ENCODE measurements around the gene SOX15.
A peak's percentile ranks its signal among the peaks of the same experiment; 100 is the strongest.
"Not testable (repeated sequence)": the region's sequence is repeated elsewhere in the genome, so short reads cannot be mapped to it uniquely, and the experiment has no call there.

SOX15 gene

GRCh38 chr17:7606280-7606679, 16.4 kb upstream of the SOX15 start:
- DNase-seq = no peak

- not testable (repeated sequence) for DNase-seq
These were observed 7.7 kb upstream of the SOX15 start for GRCh38 chr17:7597561-7597960.

- DNase-seq = no peak
These were observed 3.4 kb upstream of the SOX15 start for GRCh38 chr17:7593296-7593695.

GRCh38 chr17:7592422-7593021, 2.6 kb upstream of the SOX15 start:
- DNase-seq = no peak

GRCh38 chr17:7591596-7591995, 1.7 kb upstream of the SOX15 start:
- no peak for DNase-seq

- DNase-seq = no peak
These were observed 849 bp upstream of the SOX15 start for GRCh38 chr17:7590743-7591142.

- DNase-seq = peak; percentile 59
These were observed 558 bp downstream of the SOX15 start for GRCh38 chr17:7589204-7589868.

GRCh38 chr17:7588553-7589203, 1.2 kb downstream of the SOX15 start:
- no peak for DNase-seq

GRCh38 chr17:7587420-7588151, 2.3 kb downstream of the SOX15 start:
- DNase-seq = no peak

- no peak for DNase-seq
These were observed 3.0 kb downstream of the SOX15 start for GRCh38 chr17:7586673-7587419.

GRCh38 chr17:7583253-7584109, 6.4 kb downstream of the SOX15 start, which contains the start of gene MPDU1:
MPDU1 (plus strand) TSS chr17:7583852; CDS start chr17:7583863, 11 bp downstream.
- peak; percentile 99 for DNase-seq

GRCh38 chr17:7582396-7583252, 7.3 kb downstream of the SOX15 start:
- no peak for DNase-seq

GRCh38 chr17:7580604-7581575, 9.0 kb downstream of the SOX15 start:
- no peak for DNase-seq

- DNase-seq = no peak
These were observed 9.9 kb downstream of the SOX15 start for GRCh38 chr17:7579834-7580603.

GRCh38 chr17:7579001-7579833, 10.7 kb downstream of the SOX15 start, which contains the start of gene CD68:
CD68 (plus strand) TSS chr17:7579638; CDS start chr17:7579678, 40 bp downstream.
- no peak for DNase-seq

- DNase-seq = no peak
These were observed 12.3 kb downstream of the SOX15 start for GRCh38 chr17:7577327-7578199.

Measured in NCI-H748 treated with DMSO at 0.1 percent for 48 hours (cell line).